ENCODE measurements around the gene TOMM40. TPM values are rescaled to one million over a fixed set of nuclear protein-coding genes. Genes with fewer than 3 reads are reported as not detected.
A peak's percentile ranks its signal among the peaks of the same experiment; 100 is the strongest.

Gene TOMM40
- total RNA-seq, 1 donor from 2014 or later, result 47.4 TPM

DNA sequence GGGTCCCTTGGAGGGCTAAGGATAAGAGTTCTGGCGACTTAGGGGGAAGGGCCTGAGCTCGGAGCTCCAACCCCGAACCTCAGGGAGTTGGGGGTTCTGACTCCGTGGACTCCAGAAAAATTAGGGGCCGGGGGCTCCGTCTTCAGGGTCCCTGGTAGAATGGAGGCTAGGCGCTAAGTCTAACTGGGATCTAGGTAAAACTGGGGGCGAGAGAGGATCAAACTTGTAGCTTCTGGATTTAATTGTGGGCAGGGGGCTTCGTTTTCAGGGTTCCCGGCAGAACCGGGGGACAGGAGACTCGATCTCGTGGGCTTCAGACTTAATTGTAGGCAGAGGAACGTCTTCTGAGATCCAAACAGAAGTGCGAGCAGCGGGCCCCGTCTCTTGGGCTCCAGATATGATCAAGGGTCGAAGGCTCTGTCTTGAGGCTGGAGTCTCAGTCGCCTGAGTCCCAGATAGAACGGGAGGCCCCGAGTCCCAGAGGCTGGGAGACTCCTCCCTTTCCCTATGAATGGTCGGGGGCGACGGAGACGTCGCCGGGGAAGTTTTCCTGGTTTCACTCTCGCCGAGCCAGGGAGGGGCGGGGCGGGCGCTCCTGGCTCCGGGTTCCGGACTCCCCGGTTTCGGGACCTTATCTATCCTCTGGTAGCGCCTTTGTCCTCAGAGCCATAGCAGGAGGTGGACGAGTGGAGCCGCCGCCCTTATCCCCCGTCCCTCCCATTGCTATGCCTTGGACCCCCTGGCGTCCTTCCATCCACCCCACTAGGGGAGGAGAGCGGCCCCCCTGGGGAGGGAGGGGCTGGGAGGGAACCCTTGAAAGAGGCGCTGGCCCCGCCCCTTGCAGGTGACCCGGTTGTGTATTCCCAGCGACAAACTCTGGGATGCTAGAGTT lies 43.7 kb upstream of the TOMM40 start:
- Mint-ChIP-seq H3K9me3 (ENCODE audit: unreplicated experiment) (no peaks in the 10 kb centered on the region), H3K27me3 (ENCODE audit: unreplicated experiment) (no peaks in the 10 kb centered on the region), H3K4me1 (ENCODE audit: unreplicated experiment) (peaks cover 36% of the 10 kb centered on the region), H3K4me3 (ENCODE audit: unreplicated experiment) (peak overlapping the region; percentile 90), H3K27ac (ENCODE audit: unreplicated experiment) (peak overlapping the region; percentile 98), H3K36me3 (ENCODE audit: unreplicated experiment) (no peaks in the 10 kb centered on the region)
- TF ChIP-seq, protein P1, sequence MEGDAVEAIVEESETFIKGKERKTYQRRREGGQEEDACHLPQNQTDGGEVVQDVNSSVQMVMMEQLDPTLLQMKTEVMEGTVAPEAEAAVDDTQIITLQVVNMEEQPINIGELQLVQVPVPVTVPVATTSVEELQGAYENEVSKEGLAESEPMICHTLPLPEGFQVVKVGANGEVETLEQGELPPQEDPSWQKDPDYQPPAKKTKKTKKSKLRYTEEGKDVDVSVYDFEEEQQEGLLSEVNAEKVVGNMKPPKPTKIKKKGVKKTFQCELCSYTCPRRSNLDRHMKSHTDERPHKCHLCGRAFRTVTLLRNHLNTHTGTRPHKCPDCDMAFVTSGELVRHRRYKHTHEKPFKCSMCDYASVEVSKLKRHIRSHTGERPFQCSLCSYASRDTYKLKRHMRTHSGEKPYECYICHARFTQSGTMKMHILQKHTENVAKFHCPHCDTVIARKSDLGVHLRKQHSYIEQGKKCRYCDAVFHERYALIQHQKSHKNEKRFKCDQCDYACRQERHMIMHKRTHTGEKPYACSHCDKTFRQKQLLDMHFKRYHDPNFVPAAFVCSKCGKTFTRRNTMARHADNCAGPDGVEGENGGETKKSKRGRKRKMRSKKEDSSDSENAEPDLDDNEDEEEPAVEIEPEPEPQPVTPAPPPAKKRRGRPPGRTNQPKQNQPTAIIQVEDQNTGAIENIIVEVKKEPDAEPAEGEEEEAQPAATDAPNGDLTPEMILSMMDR (IDR thresholded peaks at IDR 0.05), result no peak
- peak; percentile 87 for DNase-seq (ENCODE audit: extremely low spot score, unreplicated experiment)

DNA sequence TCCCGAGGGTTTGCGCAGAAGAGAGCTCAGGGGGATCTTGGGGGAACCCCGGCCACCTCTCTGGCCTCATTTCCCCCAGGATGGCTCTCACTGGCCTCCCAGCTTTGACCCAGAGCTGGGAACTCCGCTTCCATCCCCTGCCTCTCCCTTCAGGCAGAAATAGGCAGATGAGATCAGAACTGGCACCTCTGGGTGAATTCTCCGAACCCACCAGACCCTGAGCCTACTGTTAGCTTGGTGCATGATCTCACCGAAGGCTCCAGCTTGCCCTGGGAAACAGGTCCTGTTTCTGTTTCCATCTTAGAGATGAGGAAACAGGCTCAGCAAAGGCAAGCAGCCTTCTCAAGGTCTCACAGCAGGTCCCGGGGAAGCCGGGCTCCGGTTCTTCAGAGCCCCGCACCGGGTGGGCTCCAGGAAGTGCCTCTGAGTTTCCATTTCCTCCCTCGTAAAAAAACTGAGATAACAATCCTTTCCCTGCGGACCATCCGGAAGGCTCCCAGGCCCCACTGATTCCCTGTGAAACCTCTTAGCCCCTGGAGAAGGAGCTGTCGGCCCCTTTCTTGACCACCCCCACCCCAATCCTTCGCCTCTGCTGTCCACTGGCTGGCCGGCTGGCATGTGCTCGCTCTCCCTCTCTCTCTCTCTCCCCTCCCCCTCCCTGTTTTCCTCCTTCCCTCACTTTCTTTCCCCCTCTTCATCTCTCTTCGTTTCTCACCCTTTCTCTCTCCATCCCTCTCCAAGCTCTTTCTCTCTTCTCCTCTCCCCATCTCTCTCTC lies 42.8 kb upstream of the TOMM40 start:
- TF ChIP-seq, protein P1 (IDR thresholded peaks at IDR 0.05), result no peak
- Mint-ChIP-seq H3K27ac (ENCODE audit: unreplicated experiment) (peak overlapping the region; percentile 98), H3K4me1 (ENCODE audit: unreplicated experiment) (peaks cover 36% of the 10 kb centered on the region), H3K4me3 (ENCODE audit: unreplicated experiment) (peak overlapping the region; percentile 90), H3K27me3 (ENCODE audit: unreplicated experiment) (no peaks in the 10 kb centered on the region), H3K36me3 (ENCODE audit: unreplicated experiment) (no peaks in the 10 kb centered on the region), H3K9me3 (ENCODE audit: unreplicated experiment) (no peaks in the 10 kb centered on the region)
- DNase-seq (ENCODE audit: extremely low spot score, unreplicated experiment), result no peak

GRCh38 chr19:44848812-44849447 lies 42.1 kb upstream of the TOMM40 start:
- H3K27me3 Mint-ChIP-seq (ENCODE audit: unreplicated experiment), result no peaks in the 10 kb centered on the region
- TF ChIP-seq, protein P1 (IDR thresholded peaks at IDR 0.05), result no peak
- peak overlapping the region; percentile 90 for H3K4me3 Mint-ChIP-seq (ENCODE audit: unreplicated experiment)
- no peaks in the 10 kb centered on the region for H3K9me3 Mint-ChIP-seq (ENCODE audit: unreplicated experiment)
- H3K4me1 Mint-ChIP-seq (ENCODE audit: unreplicated experiment), result peaks cover 38% of the 10 kb centered on the region
- peak overlapping the region; percentile 98 for H3K27ac Mint-ChIP-seq (ENCODE audit: unreplicated experiment)
- peaks cover 3% of the 10 kb centered on the region for H3K36me3 Mint-ChIP-seq (ENCODE audit: unreplicated experiment)
- no peak for DNase-seq (ENCODE audit: extremely low spot score, unreplicated experiment)

DNA sequence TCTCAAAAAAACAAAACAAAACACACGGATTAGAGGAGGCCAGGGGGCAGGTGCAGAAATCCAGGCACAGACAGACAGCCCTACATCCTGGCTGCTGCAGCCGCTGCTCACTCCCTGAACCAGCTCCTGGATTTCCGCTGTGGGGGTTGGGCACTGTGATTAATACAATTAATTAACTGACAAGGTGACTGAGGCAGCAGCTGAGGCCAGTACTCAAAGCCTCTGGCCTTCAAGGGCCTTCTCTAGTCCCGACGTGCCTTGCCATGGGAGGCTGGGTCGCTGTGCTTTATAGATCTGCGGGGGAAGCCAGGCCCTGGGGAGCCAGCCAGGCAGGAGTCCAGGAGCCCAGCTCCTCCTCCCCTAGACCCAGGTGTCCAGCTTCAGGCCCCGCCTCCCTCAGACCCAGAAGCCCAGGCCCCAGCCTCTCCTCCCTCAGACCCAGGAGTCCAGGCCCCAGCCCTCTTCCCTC lies 40.4 kb upstream of the TOMM40 start:
- peak overlapping the region; percentile 12 for H3K27ac Mint-ChIP-seq (ENCODE audit: unreplicated experiment)
- H3K4me3 Mint-ChIP-seq (ENCODE audit: unreplicated experiment), result no peak overlapping the region
- H3K36me3 Mint-ChIP-seq (ENCODE audit: unreplicated experiment), result peaks cover 6% of the 10 kb centered on the region
- H3K9me3 Mint-ChIP-seq (ENCODE audit: unreplicated experiment), result no peaks in the 10 kb centered on the region
- no peaks in the 10 kb centered on the region for H3K27me3 Mint-ChIP-seq (ENCODE audit: unreplicated experiment)
- H3K4me1 Mint-ChIP-seq (ENCODE audit: unreplicated experiment), result peaks cover 37% of the 10 kb centered on the region
- DNase-seq (ENCODE audit: extremely low spot score, unreplicated experiment), result no peak
- TF ChIP-seq, protein P1 (IDR thresholded peaks at IDR 0.05), result no peak
